Stimulated activated naive CD8-positive, alpha-beta T cell treated with anti-CD3 and anti-CD28 coated beads, Interleukin-15, amount 100 ng/mL, for 72 hours (primary cell): Measurements from ENCODE around the gene CDIPT.
A peak's percentile ranks its signal among the peaks of the same experiment; 100 is the strongest.
"Not testable (repeated sequence)": the region's sequence is repeated elsewhere in the genome, so short reads cannot be mapped to it uniquely, and the experiment has no call there.

Source experiments
- ATAC-seq: fragments of 150-1000 bp; cut with Tn5 transposase; 2 replicates; pipeline ENCODE4 v1.10.0; 2021; ENCODE audit warnings: mild to moderate bottlenecking, moderate library complexity
- DNase-seq, 2 donors: peaks; one replicate each; pipeline ENCODE4 v3.0.0; 2021 to 2022
- H3K27ac Mint-ChIP-seq, 2 donors: one replicate each; pipeline ENCODE4 v1.8.0; 2022; ENCODE audit warnings: mild to moderate bottlenecking in 2 of 2, mixed read lengths in 2 of 2, moderate library complexity in 2 of 2
- H3K27me3 Mint-ChIP-seq: one replicate; pipeline ENCODE4 v1.8.0; 2022; ENCODE audit warnings: mixed read lengths
- H3K4me1 Mint-ChIP-seq: one replicate; pipeline ENCODE4 v1.8.0; 2022; ENCODE audit warnings: mild to moderate bottlenecking, mixed read lengths
- H3K4me3 Mint-ChIP-seq, 2 donors: one replicate each; pipeline ENCODE4 v1.8.0; 2022; ENCODE audit warnings: mild to moderate bottlenecking in 2 of 2, mixed read lengths in 2 of 2, moderate library complexity in 1 of 2
- H3K9me3 Mint-ChIP-seq, 2 donors: one replicate each; pipeline ENCODE4 v1.8.0; 2022; ENCODE audit warnings: mixed read lengths in 2 of 2

CDIPT gene

GRCh38 chr16:29877266-29877961 is 14.4 kb upstream of the CDIPT start:
- ATAC-seq (peak; percentile 83), DNase-seq (peak; percentile 56 to 69)
- peaks cover 20% of the 10 kb centered on the region for H3K4me1 Mint-ChIP-seq
- peaks cover 48% of the 10 kb centered on the region for H3K27me3 Mint-ChIP-seq
- peak overlapping the region in 1 of 2 donors; percentile 42 for H3K27ac Mint-ChIP-seq
- no peaks in the 10 kb centered on the region for H3K9me3 Mint-ChIP-seq
- H3K4me3 Mint-ChIP-seq: peak overlapping the region; percentile 66 to 67

- ATAC-seq (peak; percentile 54), DNase-seq (peak in 1 of 2 donors; percentile 21)
- Mint-ChIP-seq H3K9me3 (no peaks in the 10 kb centered on the region), H3K4me3 (peak overlapping the region; percentile 66 to 67), H3K4me1 (peaks cover 20% of the 10 kb centered on the region), H3K27me3 (peaks cover 48% of the 10 kb centered on the region), H3K27ac (no peak overlapping the region)
Measured at GRCh38 chr16:29876594-29877249, 13.7 kb upstream of the CDIPT start.

GRCh38 chr16:29876217-29876593 is 13.2 kb upstream of the CDIPT start:
- no peak for ATAC-seq
- H3K4me3 Mint-ChIP-seq: peak overlapping the region; percentile 66 to 67
- peaks cover 20% of the 10 kb centered on the region for H3K4me1 Mint-ChIP-seq
- H3K27ac Mint-ChIP-seq: no peak overlapping the region
- no peak for DNase-seq
- peaks cover 48% of the 10 kb centered on the region for H3K27me3 Mint-ChIP-seq
- H3K9me3 Mint-ChIP-seq: no peaks in the 10 kb centered on the region

- no peaks in the 10 kb centered on the region for H3K9me3 Mint-ChIP-seq
- H3K27me3 Mint-ChIP-seq: peaks cover 48% of the 10 kb centered on the region
- DNase-seq (no peak), ATAC-seq (no peak)
- no peak overlapping the region for H3K27ac Mint-ChIP-seq
- H3K4me1 Mint-ChIP-seq: peaks cover 20% of the 10 kb centered on the region
- no peak overlapping the region for H3K4me3 Mint-ChIP-seq
Measured at GRCh38 chr16:29875206-29875605, 12.2 kb upstream of the CDIPT start.

- Mint-ChIP-seq H3K27ac (no peak overlapping the region), H3K4me1 (peaks cover 20% of the 10 kb centered on the region)
- ATAC-seq: no peak
Measured at GRCh38 chr16:29873319-29873718, 10.3 kb upstream of the CDIPT start.

GRCh38 chr16:29871822-29872546 is 9.0 kb upstream of the CDIPT start:
- no peak overlapping the region for H3K27ac Mint-ChIP-seq
- H3K4me1 Mint-ChIP-seq: peaks cover 10% of the 10 kb centered on the region
- H3K9me3 Mint-ChIP-seq: no peaks in the 10 kb centered on the region
- DNase-seq: no peak
- H3K4me3 Mint-ChIP-seq: no peak overlapping the region
- ATAC-seq: no peak
- peaks cover 20% of the 10 kb centered on the region for H3K27me3 Mint-ChIP-seq

More at GRCh38 chr16:29873319-29873718, 10.3 kb upstream of the CDIPT start:
- Mint-ChIP-seq H3K4me3 (no peak overlapping the region), H3K9me3 (no peaks in the 10 kb centered on the region), H3K27me3 (peaks cover 34% of the 10 kb centered on the region)
- DNase-seq: no peak

- not testable (repeated sequence) for H3K27me3 Mint-ChIP-seq, H3K4me3 Mint-ChIP-seq, DNase-seq, ATAC-seq, H3K27ac Mint-ChIP-seq, H3K4me1 Mint-ChIP-seq, H3K9me3 Mint-ChIP-seq
Measured at GRCh38 chr16:29869067-29869466, 6.0 kb upstream of the CDIPT start.

- ATAC-seq (no peak), DNase-seq (no peak)
- Mint-ChIP-seq H3K9me3 (no peaks in the 10 kb centered on the region), H3K27ac (no peak overlapping the region), H3K4me3 (no peak overlapping the region), H3K27me3 (no peaks in the 10 kb centered on the region), H3K4me1 (peaks cover 7% of the 10 kb centered on the region)
Measured at GRCh38 chr16:29868396-29869009, 5.5 kb upstream of the CDIPT start.

- ATAC-seq: no peak
- Mint-ChIP-seq H3K27ac (no peak overlapping the region), H3K27me3 (no peaks in the 10 kb centered on the region), H3K4me1 (peaks cover 42% of the 10 kb centered on the region), H3K9me3 (no peaks in the 10 kb centered on the region), H3K4me3 (no peak overlapping the region)
- DNase-seq: no peak
Measured at GRCh38 chr16:29864205-29864604, 1.2 kb upstream of the CDIPT start.

GRCh38 chr16:29863669-29863984 is 601 bp upstream of the CDIPT start:
- DNase-seq: no peak
- Mint-ChIP-seq H3K4me1 (peaks cover 48% of the 10 kb centered on the region), H3K27me3 (no peaks in the 10 kb centered on the region), H3K27ac (peak overlapping the region; percentile 33 to 99), H3K9me3 (no peaks in the 10 kb centered on the region), H3K4me3 (peak overlapping the region; percentile 93 to 96)
- ATAC-seq: no peak

- Mint-ChIP-seq H3K4me3 (peak overlapping the region; percentile 93 to 96), H3K27me3 (no peaks in the 10 kb centered on the region), H3K4me1 (peaks cover 54% of the 10 kb centered on the region), H3K9me3 (no peaks in the 10 kb centered on the region), H3K27ac (peak overlapping the region; percentile 98 to 99)
- DNase-seq (peak in 1 of 2 donors; percentile 15), ATAC-seq (no peak)
Measured at GRCh38 chr16:29862383-29862883, 593 bp downstream of the CDIPT start.

GRCh38 chr16:29860218-29860617 is 2.8 kb downstream of the CDIPT start:
- H3K27ac Mint-ChIP-seq: no peak overlapping the region
- peaks cover 54% of the 10 kb centered on the region for H3K4me1 Mint-ChIP-seq
- DNase-seq (no peak), ATAC-seq (no peak)
- no peaks in the 10 kb centered on the region for H3K27me3 Mint-ChIP-seq
- no peak overlapping the region for H3K4me3 Mint-ChIP-seq
- H3K9me3 Mint-ChIP-seq: no peaks in the 10 kb centered on the region

- Mint-ChIP-seq H3K4me1 (peaks cover 59% of the 10 kb centered on the region), H3K27me3 (no peaks in the 10 kb centered on the region)
Measured at GRCh38 chr16:29858974-29859373, 4.1 kb downstream of the CDIPT start.

GRCh38 chr16:29858149-29858849 is 4.7 kb downstream of the CDIPT start:
- Mint-ChIP-seq H3K27ac (no peak overlapping the region), H3K4me3 (no peak overlapping the region), H3K4me1 (peaks cover 53% of the 10 kb centered on the region), H3K9me3 (no peaks in the 10 kb centered on the region), H3K27me3 (no peaks in the 10 kb centered on the region)
- ATAC-seq: no peak
- DNase-seq: no peak

More at GRCh38 chr16:29858974-29859373, 4.1 kb downstream of the CDIPT start:
- Mint-ChIP-seq H3K9me3 (no peaks in the 10 kb centered on the region), H3K27ac (no peak overlapping the region), H3K4me3 (no peak overlapping the region)
- DNase-seq (no peak), ATAC-seq (no peak)

GRCh38 chr16:29857133-29857760 is 5.8 kb downstream of the CDIPT start:
- Mint-ChIP-seq H3K27ac (peak overlapping the region in 1 of 2 donors; percentile 24), H3K9me3 (no peaks in the 10 kb centered on the region), H3K27me3 (no peaks in the 10 kb centered on the region), H3K4me3 (no peak overlapping the region), H3K4me1 (peaks cover 47% of the 10 kb centered on the region)
- DNase-seq: no peak
- ATAC-seq: no peak
